Kidney (tissue), 14 donors: ENCODE results near the gene HDAC9. TPM values are rescaled to one million over a fixed set of nuclear protein-coding genes. Genes with fewer than 3 reads are reported as not detected.

Source experiments
- DNase-seq, 5 donors: peaks; one replicate each; pipeline ENCODE4 v3.0.0-alpha.2; 2013 to 2020
- FAIRE-seq: peaks from 2 replicates; lab custom pipeline; 2012; peaks lifted over from hg19 to GRCh38; lab: Jason Lieb, UNC
- H3K27ac ChIP-seq, 2 donors: one replicate each; pipeline ENCODE4 v1.7.0; 2013; ENCODE audit warnings: low read depth in 2 of 2, low read length in 2 of 2, inconsistent platforms in 1 of 2
- H3K27me3 ChIP-seq: one replicate; pipeline ENCODE4 v1.7.1; 2013; ENCODE audit warnings: low read length, inconsistent platforms; ENCODE audit not compliant: control insufficient read depth, insufficient read depth
- H3K36me3 ChIP-seq, 3 donors: one replicate each; pipeline versions ENCODE4 v1.7.0 to v1.7.1; 2013; ENCODE audit warnings: low read length in 3 of 3, control low read depth in 1 of 3, inconsistent platforms in 1 of 3; ENCODE audit not compliant: insufficient read depth in 3 of 3, control insufficient read depth in 2 of 3
- H3K4me1 ChIP-seq, 3 donors: one replicate each; pipeline versions ENCODE4 v1.7.0 to v1.7.1; 2013; ENCODE audit warnings: low read length in 3 of 3, inconsistent platforms in 1 of 3, low read depth in 1 of 3; ENCODE audit not compliant: control insufficient read depth in 2 of 3, insufficient read depth in 2 of 3
- H3K4me3 ChIP-seq, 3 donors: one replicate each; pipeline versions ENCODE4 v1.7.0 to v1.8.1; 2013; ENCODE audit warnings: low read length in 3 of 3, control low read depth in 1 of 3, inconsistent platforms in 1 of 3
- H3K9ac ChIP-seq, 3 donors: one replicate each; pipeline versions ENCODE4 v1.7.0 to v1.7.1; 2013; ENCODE audit warnings: low read length in 3 of 3, control low read depth in 1 of 3, inconsistent platforms in 1 of 3
- H3K9me3 ChIP-seq, 3 donors: one replicate each; pipeline versions ENCODE4 v1.7.0 to v1.7.1; 2013; ENCODE audit warnings: low read length in 3 of 3, control low read depth in 1 of 3, inconsistent platforms in 1 of 3; ENCODE audit not compliant: control insufficient read depth in 2 of 3, insufficient read depth in 1 of 3
- CTCF ChIP-seq: IDR thresholded peaks from 3 replicates; pipeline ENCODE4 v1.5.1; 2012; ENCODE audit warnings: mild to moderate bottlenecking, moderate library complexity, borderline replicate concordance; ENCODE audit not compliant: insufficient read depth; ENCODE audit errors: extremely low read depth
- intact Hi-C: fragments of 100-400 bp; cut with DNase I; formaldehyde crosslinking; loops from one replicate; pipeline ENCODE4 v1.11.1; 2022
- polyA plus RNA-seq: library from polyadenylated mRNA; stranded (reverse); fragments of 350-450 nt; fragmentation: Illumina TruSeq; extraction: RNeasy Lipid Tissue Mini Kit (QIAGEN cat#74804); gene quantifications from one replicate; pipeline ENCODE4 v1.2.3, GENCODE V29; 2014; ENCODE audit warnings: low read depth, low replicate concordance; ENCODE audit not compliant: insufficient read depth
- total RNA-seq: library from RNA; stranded (reverse); fragmentation: NEBNext Ultra II Directional; extraction: Animal tissue kit (Norgen Biotek cat#: 25700); gene quantifications from one replicate; pipeline ENCODE4 v1.2.1, GENCODE V29; 2021
- donor health status: control.
- donor health status: control.
- donor health status: control.
- donor health status: control.
- donor health status: control.
- donor health status: DM: yes; HTN: yes; CAD: no.
- donor health status: Normal renal cell carcinoma (clear cell type).

HDAC9 gene
- total and polyA plus RNA-seq, 2 donors from 2014 or later = 2.1 to 22.1 TPM

GRCh38 chr7:18583305-18583704, 87.8 kb downstream of the HDAC9 start:
- Histone ChIP-seq H3K27me3 (no peaks in the 10 kb centered on the region), H3K4me3 (no peak overlapping the region), H3K9ac (no peak overlapping the region), H3K36me3 (no peaks in the 10 kb centered on the region), H3K4me1 (no peaks in the 10 kb centered on the region), H3K9me3 (no peaks in the 10 kb centered on the region), H3K27ac (no peak overlapping the region)
- FAIRE-seq (no peak), DNase-seq (no peak)
- TF ChIP-seq CTCF = no peak
- intact Hi-C loops = no loop called here

- no peak overlapping the region for H3K4me3 ChIP-seq
- no peaks in the 10 kb centered on the region for H3K4me1 ChIP-seq
- H3K9me3 ChIP-seq = no peaks in the 10 kb centered on the region
- no peaks in the 10 kb centered on the region for H3K27me3 ChIP-seq
- FAIRE-seq = no peak
- intact Hi-C loops = no loop called here
- DNase-seq = no peak
- H3K36me3 ChIP-seq = no peaks in the 10 kb centered on the region
- TF ChIP-seq CTCF = no peak
- no peak overlapping the region for H3K9ac ChIP-seq
- no peak overlapping the region for H3K27ac ChIP-seq
Measured at GRCh38 chr7:18590241-18590640, 94.7 kb downstream of the HDAC9 start.

- Histone ChIP-seq H3K9ac (no peak overlapping the region), H3K4me1 (no peaks in the 10 kb centered on the region), H3K4me3 (no peak overlapping the region), H3K27me3 (no peaks in the 10 kb centered on the region), H3K36me3 (no peaks in the 10 kb centered on the region), H3K9me3 (no peaks in the 10 kb centered on the region), H3K27ac (no peak overlapping the region)
- DNase-seq = peak in 2 of 5 donors; percentile 49 to 66
- intact Hi-C loops = no loop called here
- FAIRE-seq = peak; percentile 33
- peak; percentile 11 for TF ChIP-seq CTCF
Measured at GRCh38 chr7:18590744-18591340, 95.3 kb downstream of the HDAC9 start.
